ENCODE results near the gene CADPS2.

GRCh38 chr7:122380992-122381391, 505.3 kb downstream of the CADPS2 start:
- TF ChIP-seq, protein P1, sequence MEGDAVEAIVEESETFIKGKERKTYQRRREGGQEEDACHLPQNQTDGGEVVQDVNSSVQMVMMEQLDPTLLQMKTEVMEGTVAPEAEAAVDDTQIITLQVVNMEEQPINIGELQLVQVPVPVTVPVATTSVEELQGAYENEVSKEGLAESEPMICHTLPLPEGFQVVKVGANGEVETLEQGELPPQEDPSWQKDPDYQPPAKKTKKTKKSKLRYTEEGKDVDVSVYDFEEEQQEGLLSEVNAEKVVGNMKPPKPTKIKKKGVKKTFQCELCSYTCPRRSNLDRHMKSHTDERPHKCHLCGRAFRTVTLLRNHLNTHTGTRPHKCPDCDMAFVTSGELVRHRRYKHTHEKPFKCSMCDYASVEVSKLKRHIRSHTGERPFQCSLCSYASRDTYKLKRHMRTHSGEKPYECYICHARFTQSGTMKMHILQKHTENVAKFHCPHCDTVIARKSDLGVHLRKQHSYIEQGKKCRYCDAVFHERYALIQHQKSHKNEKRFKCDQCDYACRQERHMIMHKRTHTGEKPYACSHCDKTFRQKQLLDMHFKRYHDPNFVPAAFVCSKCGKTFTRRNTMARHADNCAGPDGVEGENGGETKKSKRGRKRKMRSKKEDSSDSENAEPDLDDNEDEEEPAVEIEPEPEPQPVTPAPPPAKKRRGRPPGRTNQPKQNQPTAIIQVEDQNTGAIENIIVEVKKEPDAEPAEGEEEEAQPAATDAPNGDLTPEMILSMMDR (IDR thresholded peaks at IDR 0.05): no peak
- no peak for TF ChIP-seq POLR2A (IDR thresholded peaks at IDR 0.05)

Data from right lobe of liver (tissue), 4 donors.